NCI-H510A (cell line): Measurements from ENCODE around the gene FEM1B.

Experiments used
- DNase-seq: peaks from one replicate; lab custom pipeline; 2025; lab: John Stamatoyannopoulos, UW

Gene FEM1B

DNA sequence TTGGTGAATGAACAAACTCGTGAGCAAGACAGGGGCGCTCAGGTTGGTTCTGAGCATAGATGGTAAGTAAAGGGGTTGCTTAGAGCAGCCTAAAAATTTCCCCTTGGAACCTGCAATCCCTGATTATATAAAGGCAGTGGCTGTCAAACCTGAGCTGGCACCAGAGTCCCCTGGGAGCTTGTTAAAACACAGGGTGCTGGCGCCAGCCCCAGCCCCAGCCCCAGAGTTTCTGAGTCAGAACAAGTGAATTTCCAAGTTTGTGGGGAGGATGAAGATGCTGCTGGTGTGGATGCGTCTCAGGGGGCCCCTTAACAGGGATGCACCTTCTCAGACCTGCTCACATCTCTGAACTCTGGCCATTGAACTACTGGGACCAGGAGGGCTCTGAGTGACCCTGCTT, 48.2 kb downstream of the FEM1B start:
- DNase-seq: no peak

DNA sequence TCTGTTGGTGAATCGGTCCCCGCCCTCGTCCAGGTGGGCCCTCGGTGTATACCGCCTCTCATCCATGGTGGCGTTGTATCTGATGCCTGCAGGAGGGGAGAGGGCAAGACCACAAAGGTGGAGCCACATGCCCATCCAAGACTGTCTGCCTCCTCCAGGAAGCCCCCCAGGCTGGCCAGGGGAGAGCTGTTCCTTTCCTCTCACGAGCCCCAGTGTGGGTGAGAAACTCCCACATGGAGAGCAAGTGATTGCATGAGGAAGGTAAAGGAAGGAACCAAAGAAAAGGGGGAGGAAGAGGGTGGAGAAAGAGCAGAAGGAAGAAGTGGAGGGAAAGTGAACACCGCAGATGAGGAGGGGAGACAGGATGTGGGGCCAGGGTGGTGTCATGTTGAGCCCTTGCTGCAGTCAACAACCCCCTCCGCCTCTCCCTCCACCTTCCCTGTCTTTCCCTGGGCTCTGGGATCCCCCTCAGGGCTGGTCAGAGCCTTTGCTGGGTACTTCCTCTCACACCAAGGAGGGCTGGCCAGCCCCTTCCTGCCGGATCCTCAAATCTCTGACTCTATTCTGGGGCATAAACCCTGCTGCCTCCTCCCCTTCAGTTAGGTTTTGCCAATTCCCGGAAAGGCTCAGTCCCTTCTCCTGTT, 49.3 kb downstream of the FEM1B start:
- DNase-seq: no peak

GRCh38 chr15:68328443-68328842, 50.9 kb downstream of the FEM1B start:
- no peak for DNase-seq

- DNase-seq: no peak
Measured at GRCh38 chr15:68328964-68329363, 51.4 kb downstream of the FEM1B start.

DNA sequence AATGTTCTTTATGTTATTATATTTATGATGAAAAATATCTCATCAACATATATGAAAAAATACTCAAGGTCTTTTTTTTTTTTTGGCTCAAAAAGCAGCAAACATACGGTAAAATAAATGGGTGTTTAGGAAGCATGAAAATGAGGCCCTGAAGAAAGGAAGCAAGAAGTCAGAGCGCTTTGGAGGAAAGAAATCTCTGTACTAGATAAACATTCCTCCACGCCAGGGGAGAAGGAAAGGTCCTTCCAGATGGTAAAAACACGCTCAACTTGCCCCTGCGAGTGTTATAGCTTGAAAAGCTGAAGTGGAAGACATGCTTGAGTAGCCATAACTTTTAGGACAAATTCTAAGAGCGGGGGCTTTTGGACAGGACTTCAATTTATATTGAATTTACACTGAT, 52.9 kb downstream of the FEM1B start:
- no peak for DNase-seq

DNA sequence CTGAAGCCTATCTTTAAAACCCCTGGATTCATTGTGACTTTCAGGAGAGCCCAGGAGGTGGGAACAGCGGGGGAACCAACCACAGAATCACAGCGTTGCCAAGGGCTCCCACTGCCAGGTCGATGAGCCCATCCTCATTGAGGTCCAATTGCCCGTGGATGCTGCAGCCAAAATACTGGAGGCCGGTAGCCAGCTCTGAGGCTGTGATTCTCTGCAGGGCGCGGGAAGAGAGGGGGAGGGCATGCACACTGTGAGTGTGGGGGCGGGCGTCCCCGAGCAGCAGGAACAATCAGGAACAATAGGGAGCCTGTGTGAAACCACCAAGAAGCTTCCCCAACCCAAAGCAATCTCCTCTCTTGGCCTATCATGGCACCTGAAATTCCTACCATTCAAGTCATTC, 53.4 kb downstream of the FEM1B start:
- DNase-seq: no peak

- no peak for DNase-seq
Measured at GRCh38 chr15:68332266-68332665, 54.7 kb downstream of the FEM1B start.

- no peak for DNase-seq
Measured at GRCh38 chr15:68333775-68334470, 56.4 kb downstream of the FEM1B start.

DNA sequence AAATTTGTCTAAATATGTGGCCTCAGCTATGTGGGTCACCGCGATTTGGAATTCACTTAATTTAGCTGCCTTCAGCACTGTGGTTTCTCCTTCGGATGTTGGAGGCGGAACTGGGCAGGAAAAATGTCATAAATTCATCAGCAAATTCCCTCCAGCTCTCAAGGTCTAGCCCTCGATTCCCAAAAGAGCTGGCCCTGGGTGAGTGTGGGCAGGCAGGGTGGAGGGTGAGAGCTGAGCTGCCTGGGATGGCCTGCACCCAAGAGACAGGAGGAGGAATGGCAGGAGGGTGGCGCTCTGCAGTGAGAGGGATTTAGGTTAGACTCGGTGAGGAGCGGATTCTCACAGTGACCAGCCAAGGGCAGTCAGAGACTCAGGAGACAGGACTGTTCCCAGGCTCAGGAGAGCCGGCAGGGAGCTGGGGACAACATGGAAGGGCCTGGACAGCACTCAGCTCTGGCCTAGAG, 57.1 kb downstream of the FEM1B start:
- no peak for DNase-seq

- no peak for DNase-seq
Measured at GRCh38 chr15:68335251-68335650, 57.7 kb downstream of the FEM1B start.

DNA sequence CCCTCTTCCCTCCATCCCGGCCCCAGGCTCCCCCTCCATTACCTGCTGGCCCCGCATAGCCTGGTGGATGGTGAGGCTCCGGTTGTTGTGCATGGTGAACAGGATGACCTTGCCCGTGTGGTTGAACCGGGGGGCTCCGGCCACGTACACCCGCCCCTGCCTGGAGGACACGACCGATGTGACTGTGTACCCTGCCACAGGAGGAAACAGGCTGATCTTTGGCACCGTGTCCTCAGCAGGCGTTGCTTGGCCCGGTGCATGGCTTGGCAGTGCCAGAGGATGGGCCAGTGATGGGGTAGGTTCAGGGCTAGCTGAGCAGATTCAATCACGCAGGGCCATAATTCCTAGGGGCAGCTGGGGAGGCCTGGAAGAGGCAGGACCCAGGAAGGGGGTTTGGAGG, 58.1 kb downstream of the FEM1B start:
- no peak for DNase-seq

DNA sequence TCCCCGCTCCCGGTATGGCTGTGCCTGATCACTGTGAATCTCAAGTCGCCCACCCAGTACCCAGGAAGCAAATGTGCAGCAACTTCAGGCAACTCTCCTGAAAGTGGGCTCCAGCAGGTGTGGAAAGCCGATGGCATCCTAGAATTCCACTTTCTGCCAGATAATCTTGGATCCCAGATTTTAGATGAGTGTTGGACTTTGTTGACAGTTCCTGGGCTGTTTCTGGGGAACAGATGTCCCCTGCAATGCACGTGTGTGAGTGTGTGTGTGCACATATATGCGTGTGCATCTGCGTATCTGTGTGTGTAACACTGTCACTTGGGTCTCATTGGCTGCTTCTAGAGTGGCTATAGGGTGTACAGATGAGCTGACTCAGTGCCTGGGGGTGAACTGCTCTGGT, 59.0 kb downstream of the FEM1B start:
- no peak for DNase-seq

- DNase-seq: no peak
Measured at GRCh38 chr15:68337826-68338225, 60.3 kb downstream of the FEM1B start.

DNA sequence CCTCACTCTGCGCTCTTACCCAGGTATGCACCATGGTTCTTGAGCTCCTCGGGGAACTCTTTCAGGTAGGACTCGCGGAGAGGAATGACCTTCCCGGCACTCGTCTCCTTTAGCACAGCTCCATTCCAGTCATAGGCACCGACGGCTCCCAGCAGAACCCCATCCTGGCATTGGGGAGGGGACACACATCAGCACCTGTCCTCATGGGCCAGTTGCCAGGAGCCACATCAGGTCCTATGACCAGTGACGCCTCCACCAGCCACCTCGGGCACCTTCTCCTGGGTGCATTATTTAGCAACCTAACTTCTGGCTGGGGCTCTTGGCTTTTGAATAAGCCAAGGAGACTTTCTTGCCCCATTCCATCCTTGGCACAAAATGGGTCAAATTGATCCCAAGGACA, 61.9 kb downstream of the FEM1B start:
- DNase-seq: no peak

GRCh38 chr15:68340726-68341671, 63.5 kb downstream of the FEM1B start:
- no peak for DNase-seq

GRCh38 chr15:68341760-68342725, 64.5 kb downstream of the FEM1B start:
- DNase-seq: no peak

GRCh38 chr15:68343579-68344225, 66.2 kb downstream of the FEM1B start:
- DNase-seq: no peak

GRCh38 chr15:68344600-68344999, 67.1 kb downstream of the FEM1B start:
- DNase-seq: no peak
